Activated CD4-positive, alpha-beta T cell treated with anti-CD3 and anti-CD28 coated beads, Interleukin-2, Interleukin-6, amounts not matched to agents 100 ng/mL and 50 ng/mL, durations not matched to agents 16 hours and 8 hours (primary cell): ENCODE results near the gene ZNG1E.
"Not testable (repeated sequence)": the region's sequence is repeated elsewhere in the genome, so short reads cannot be mapped to it uniquely, and the experiment has no call there.

Experiments
- DNase-seq: peaks from one replicate; pipeline ENCODE4 v3.0.0-alpha.2; 2020

Gene ZNG1E

DNA sequence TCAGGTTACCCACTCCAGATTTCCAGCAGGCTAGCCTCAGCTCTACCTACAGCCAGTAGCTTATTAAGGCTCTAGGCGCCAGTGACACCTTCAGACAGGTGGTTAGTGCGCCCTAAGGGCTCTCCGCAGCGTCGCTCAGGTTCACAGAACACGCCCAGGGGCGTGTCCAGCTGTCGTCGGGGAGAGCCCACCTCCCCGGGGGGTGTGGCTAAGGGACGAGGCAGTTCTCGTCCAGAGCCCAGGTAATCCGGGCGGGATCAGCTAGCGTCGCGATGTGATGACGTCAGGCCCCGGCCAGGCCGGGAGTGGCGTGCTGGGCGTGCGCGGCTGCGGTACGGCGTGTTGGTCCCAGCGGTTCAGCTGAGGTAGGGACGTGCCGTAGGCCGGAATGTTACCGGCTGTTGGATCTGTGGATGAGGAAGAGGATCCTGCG is at the start of gene ZNG1E:
TSS of gene ZNG1E (plus strand) at position 340 of the 433 bp plus-strand sequence. CDS start at position 389, 49 bp downstream.
- peak; percentile 61 for DNase-seq

DNA sequence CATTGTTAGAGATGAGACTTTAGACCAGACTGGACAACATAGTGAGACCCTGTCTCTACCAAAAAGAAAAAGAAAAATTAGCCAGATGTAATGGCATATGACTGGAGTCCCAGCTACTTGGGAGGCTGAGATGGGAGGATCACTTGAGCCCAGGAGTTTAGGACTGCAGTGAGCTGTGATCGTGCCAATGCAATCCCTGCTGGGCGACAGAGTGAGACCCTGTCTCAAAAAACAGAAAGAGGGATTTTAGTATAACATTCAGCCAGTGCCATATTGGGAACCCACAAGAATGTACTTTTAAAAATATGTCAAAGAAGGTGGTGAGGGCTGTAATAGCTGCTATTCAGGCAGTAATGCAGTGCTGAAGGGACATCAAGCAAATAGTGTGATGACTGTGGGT is 2.1 kb upstream of the ZNG1E start:
- DNase-seq, result not testable (repeated sequence)

DNA sequence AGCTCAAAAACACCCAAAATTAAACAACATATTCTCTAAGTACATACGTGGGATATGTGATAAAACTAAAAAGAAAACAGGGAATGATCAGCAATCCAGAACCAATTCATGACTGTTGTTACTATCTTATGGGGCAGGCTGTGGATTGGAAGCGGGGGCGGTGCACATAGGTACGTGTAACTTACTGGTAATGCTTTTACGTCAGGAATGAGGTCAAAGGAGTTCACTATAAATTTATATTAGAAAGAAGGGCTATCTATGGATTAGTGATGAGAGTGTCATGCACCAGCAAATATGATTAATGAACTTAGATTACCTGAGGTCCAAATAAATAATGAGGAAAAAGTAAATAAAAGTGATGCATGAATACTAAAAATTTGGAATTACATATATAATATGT is 710 bp upstream of the ZNG1E start:
- DNase-seq, result not testable (repeated sequence)

DNA sequence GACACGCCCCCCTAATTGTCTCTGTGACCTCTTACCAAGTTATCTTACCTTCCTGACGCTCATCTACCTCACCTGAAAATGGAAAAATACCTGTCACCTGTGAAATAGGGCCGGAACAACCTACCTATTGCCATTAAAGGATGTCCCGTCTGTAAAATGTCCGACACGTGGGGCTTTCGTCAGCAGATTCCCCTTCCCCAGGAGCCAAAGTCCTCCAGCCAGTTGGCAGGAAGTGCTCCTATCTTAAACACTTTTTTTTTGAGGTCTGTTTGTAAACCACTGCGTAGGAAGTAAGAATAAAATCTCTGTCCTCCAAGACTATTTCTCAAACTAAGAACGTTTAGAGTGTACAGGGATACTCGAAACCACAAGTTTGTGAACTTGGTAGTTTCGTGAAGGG is 661 bp downstream of the ZNG1E start:
- DNase-seq, result peak; percentile 39

DNA sequence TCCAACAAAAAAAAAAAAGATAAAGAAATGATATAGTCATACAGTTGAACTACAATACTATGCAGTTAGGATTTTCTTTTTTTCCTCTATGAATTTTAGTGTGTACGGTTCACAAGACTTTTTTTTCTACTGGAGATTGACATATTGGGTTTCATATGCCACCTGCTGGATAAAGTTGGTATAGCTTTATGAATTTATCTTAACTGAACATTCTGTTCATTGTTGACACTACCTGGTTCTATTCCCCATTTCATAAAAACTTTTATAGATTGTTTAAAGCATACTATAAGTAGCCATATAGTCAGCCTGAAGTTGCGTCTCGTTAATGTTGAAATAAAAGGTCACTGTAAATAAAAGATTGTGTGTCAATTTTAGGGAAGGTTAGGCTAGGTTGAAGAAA is 2.8 kb downstream of the ZNG1E start:
- not testable (repeated sequence) for DNase-seq

DNA sequence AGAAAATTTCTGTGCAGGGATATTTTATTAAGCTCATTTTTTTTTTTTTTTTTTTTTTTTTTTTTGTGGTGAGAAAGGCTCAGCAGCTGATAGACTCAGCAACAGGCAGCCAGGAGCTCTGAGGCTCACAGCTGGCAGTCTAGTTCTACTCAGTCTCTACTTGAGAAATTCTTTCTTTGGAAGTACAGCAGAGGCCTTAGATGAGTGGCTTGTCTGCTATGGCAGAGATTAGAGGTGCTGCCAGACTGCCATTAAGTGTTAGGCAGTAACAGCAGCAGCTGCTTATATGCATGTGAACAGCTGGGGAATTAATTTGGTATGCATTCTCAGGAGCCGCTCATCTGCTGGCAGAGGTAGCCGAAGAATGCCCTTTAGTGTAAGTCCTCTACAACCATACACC is 27.8 kb downstream of the ZNG1E start:
- not testable (repeated sequence) for DNase-seq

DNA sequence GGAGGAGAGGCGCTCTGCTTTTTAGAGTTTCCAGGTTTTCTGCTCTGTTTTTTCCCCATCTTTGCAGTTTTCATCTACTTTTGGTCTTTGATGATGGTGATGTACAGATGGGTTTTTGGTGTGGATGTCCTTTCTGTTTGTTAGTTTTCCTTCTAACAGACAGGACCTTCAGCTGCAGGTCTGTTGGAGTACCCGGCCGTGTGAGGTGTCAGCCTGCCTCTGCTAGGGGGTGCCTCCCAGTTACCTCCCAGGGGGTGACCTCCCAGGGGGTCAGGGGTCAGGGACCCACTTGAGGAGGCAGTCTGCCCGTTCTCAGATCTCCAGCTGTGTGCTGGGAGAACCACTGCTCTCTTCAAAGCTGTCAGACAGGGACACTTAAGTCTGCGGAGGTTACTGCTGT is 38.7 kb downstream of the ZNG1E start:
- DNase-seq, result not testable (repeated sequence)

DNA sequence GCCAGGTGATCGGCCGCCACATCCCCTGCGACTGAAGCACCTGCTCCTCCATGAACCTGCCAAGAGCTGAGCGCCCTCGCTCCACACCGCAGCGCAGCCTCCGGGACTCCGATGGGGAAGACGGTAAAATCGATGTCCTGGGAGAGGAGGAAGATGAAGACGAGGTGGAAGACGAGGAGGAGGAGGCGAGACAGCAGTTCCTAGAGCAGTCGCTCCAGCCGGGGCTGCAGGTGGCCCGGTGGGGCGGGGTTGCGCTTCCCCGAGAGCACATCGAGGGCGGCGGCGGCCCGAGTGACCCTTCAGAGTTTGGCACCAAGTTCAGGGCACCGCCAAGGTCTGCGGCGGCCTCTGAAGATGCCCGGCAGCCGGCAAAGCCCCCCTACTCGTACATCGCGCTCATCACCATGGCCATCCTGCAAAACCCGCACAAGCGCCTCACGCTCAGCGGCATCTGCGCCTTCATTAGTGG is 61.4 kb downstream of the ZNG1E start, which contains the start of gene FOXD4L4:
TSS of gene FOXD4L4 (plus strand) at position 51 of the 469 bp plus-strand sequence. CDS start at position 51, 0 bp downstream.
- not testable (repeated sequence) for DNase-seq

DNA sequence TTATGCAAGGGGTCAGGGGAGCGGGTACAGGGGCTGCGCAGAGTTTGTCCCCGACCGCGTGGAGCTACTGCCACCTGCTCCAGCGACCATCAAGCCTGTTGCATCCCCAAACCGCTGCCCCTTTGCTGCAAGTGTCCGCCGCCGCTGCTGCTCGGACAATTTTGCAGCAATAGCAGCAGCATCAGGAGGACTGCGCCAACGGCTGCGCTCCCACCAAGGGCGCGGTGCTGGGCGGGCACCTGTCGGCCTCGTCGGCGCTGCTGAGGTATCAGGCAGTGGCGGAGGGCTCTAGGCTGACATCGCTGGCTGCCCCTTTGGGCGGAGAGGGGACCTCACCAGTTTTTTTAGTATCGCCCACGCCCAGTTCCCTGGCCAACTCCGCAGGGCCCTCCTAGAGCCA is 62.4 kb downstream of the ZNG1E start:
- not testable (repeated sequence) for DNase-seq
